ENCODE data around the gene RCAN1. TPM values are rescaled to one million over a fixed set of nuclear protein-coding genes. Genes with fewer than 3 reads are reported as not detected.
"Not testable (repeated sequence)": the region's sequence is repeated elsewhere in the genome, so short reads cannot be mapped to it uniquely, and the experiment has no call there.

Gene RCAN1
- total RNA-seq, 1 experiment from 2014 or later: 23.7 TPM

GRCh38 chr21:34609244-34609932, 5.5 kb downstream of the RCAN1 start:
- DNase-seq: no peak
- no peaks in the 10 kb centered on the region for H3K9me3 ChIP-seq
- H3K36me3 ChIP-seq: no peaks in the 10 kb centered on the region

GRCh38 chr21:34607376-34607775, 7.5 kb downstream of the RCAN1 start:
- H3K9me3 ChIP-seq, H3K27me3 ChIP-seq, H3K36me3 ChIP-seq, DNase-seq, H3K4me3 ChIP-seq: not testable (repeated sequence)

More at GRCh38 chr21:34609244-34609932, 5.5 kb downstream of the RCAN1 start:
- H3K4me3 ChIP-seq: no peak overlapping the region
- H3K27me3 ChIP-seq: no peaks in the 10 kb centered on the region

- no peak for DNase-seq
- no peaks in the 10 kb centered on the region for H3K27me3 ChIP-seq
- H3K4me3 ChIP-seq: no peak overlapping the region
- H3K9me3 ChIP-seq: no peaks in the 10 kb centered on the region
- H3K36me3 ChIP-seq: no peaks in the 10 kb centered on the region
These were observed 8.3 kb downstream of the RCAN1 start for GRCh38 chr21:34606621-34607020.

- no peak overlapping the region for H3K4me3 ChIP-seq
- no peak for DNase-seq
- no peaks in the 10 kb centered on the region for H3K9me3 ChIP-seq
- H3K36me3 ChIP-seq: no peaks in the 10 kb centered on the region
- no peaks in the 10 kb centered on the region for H3K27me3 ChIP-seq
These were observed 8.9 kb downstream of the RCAN1 start for GRCh38 chr21:34606051-34606450.

- not testable (repeated sequence) for H3K27me3 ChIP-seq, H3K9me3 ChIP-seq, H3K4me3 ChIP-seq, DNase-seq, H3K36me3 ChIP-seq
These were observed 10.0 kb downstream of the RCAN1 start for GRCh38 chr21:34604956-34605355.

DNA sequence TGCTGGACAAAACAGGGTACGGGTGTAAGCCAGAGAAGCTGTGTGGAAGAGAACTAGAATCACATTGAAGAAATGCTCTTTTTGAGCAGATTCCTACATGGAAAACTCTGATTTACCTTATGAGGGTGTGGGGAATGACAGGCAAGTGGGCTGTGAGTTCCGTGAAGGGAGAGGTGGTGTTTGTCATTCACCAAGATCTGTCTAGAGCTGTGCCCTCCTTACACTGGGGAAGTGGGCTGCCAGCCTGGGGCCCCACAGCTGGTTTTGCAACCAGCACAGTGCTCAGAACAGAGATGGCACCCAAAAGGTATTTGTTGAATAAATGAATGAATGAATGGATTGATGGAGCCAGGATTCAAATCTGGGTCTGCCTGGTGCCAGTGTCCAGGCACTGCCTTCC, 10.4 kb downstream of the RCAN1 start:
- DNase-seq: no peak
- Histone ChIP-seq H3K36me3 (no peaks in the 10 kb centered on the region), H3K27me3 (no peaks in the 10 kb centered on the region)

GRCh38 chr21:34603710-34604057, 11.2 kb downstream of the RCAN1 start:
- H3K4me3 ChIP-seq: no peak overlapping the region
- no peak for DNase-seq
- no peaks in the 10 kb centered on the region for H3K36me3 ChIP-seq
- no peaks in the 10 kb centered on the region for H3K9me3 ChIP-seq
- no peaks in the 10 kb centered on the region for H3K27me3 ChIP-seq

More for the DNA sequence above, 10.4 kb downstream of the RCAN1 start:
- H3K4me3 ChIP-seq: no peak overlapping the region
- no peaks in the 10 kb centered on the region for H3K9me3 ChIP-seq

DNA sequence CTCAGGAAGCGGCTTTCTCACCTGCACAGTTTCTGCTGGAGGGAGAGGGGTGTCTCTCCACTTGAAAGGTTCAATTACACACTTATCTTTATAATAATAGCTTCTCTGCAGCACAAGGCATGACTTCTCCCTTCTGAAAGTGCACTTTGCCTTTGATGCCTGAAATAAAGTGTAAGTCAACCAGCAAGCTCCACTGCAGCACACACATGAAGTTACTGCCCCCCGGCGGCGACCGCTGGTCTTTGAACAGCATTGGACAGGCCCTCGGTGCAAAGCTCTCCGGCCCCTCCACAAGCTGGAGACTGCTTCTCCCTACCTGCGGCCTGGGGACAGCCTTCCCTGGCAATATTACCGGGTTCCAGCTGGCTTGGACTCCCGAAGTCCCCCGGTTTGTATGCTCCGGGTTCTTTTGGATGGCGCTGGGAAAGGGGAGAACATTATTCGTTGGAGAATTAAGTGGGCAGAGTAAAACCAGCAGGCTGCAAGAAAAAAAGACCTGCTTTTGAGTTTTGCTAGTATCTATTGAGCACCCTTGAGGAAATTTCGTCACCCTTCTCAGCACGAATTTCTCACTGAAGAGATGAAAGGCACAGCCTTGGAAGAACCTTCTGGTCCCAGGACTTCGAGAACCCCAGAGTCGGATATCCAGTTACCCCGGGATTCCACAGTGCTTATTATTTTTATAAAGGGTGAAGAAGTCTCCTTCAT, 11.8 kb downstream of the RCAN1 start:
- DNase-seq: peak; percentile 65
- no peak overlapping the region for H3K4me3 ChIP-seq
- H3K9me3 ChIP-seq: no peaks in the 10 kb centered on the region
- H3K36me3 ChIP-seq: no peaks in the 10 kb centered on the region
- no peaks in the 10 kb centered on the region for H3K27me3 ChIP-seq

DNA sequence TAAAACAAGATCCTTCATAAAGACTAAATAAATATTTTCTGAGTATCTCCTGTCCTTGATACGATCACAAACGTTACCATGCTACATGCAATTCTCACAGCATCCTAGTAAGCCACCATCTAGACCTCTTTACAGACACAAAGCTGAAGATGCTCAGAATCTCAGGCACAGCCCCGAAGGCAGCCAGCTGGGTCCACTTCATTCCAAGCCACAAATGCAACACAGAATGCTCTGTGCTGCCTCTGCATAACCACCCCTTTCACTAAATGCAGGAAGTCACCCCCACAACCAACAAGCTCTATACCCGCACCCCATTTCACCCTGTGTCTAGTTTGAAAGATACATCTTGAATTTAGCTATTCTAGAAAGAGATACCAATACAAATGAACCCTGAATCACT, 12.9 kb downstream of the RCAN1 start:
- Histone ChIP-seq H3K4me3 (no peak overlapping the region), H3K27me3 (no peaks in the 10 kb centered on the region), H3K36me3 (0 out of 2 replicates have a peak, but pooled peaks cover 2% of the 10 kb centered on the region), H3K9me3 (no peaks in the 10 kb centered on the region)
- no peak for DNase-seq

DNA sequence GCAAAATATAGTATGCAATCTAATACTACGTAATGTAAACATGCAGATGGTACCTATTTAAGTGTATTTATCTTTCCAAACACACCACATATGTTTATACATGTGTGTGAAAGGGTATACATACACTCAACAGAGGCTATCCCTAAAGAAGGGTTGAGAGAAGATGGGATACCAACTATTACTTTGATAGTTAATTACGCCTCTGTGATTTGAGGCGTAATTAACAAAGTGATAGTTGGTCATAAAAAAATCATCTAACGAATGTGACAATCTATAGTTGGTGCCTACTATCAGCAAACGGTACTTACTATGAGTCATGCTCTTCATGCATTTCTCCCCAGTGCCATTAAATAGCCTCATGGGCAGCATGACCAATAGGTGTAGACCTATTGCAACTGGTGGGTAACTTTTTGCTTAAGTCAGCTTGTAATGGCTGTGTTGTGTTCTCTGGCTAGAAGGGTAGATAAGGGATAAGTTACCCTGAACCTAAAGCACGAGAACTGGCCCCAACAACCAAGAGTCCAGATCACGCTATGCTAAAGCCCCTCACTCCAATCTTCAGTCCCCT, 15.3 kb downstream of the RCAN1 start:
- Histone ChIP-seq H3K27me3 (no peaks in the 10 kb centered on the region), H3K36me3 (0 out of 2 replicates have a peak, but pooled peaks cover 2% of the 10 kb centered on the region), H3K4me3 (no peak overlapping the region), H3K9me3 (no peaks in the 10 kb centered on the region)
- no peak for DNase-seq

DNA sequence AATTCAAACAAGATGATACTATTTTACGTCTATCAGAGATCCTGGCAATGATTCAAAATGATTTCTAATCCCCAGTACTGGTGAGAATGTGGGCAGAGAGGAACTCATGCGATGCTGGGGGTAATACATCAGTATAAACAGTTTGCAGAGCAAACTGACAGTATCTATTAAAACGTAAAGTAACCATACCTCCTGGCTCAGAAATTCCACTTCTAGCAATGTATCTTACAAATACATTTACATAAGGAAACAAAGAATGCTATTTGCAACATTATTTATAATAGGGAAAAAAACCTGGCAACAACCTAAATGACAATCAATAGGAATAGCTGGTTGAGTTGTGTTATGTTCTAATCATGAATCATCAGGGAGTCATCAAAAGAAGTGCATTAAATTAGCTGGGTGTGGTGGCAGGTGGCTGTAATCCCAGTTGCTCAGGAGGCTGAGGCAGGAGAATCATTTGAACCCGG, 15.9 kb downstream of the RCAN1 start:
- DNase-seq: peak; percentile 39
- Histone ChIP-seq H3K9me3 (no peaks in the 10 kb centered on the region), H3K27me3 (no peaks in the 10 kb centered on the region), H3K36me3 (0 out of 2 replicates have a peak, but pooled peaks cover 2% of the 10 kb centered on the region), H3K4me3 (no peak overlapping the region)

DNA sequence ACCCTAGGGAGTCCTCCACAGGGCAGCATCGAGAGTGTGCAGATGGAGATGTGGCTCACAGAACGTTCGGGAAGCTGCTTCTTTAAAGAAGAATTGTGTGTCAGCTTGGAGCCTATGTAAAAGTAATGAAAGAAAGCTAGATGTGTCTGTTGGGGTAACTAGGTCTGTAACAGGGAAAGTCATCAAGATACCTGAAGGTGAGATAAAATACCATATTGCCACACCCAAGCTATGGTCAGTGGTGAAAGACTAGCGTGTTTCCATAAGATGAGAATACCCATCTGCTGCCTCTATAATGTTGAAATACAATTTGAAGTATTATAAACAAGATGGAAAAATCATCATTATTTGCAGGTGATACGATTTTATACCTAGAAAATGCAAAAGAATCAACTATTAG, 17.5 kb downstream of the RCAN1 start:
- H3K9me3 ChIP-seq: no peaks in the 10 kb centered on the region
- H3K36me3 ChIP-seq: 0 out of 2 replicates have a peak, but pooled peaks cover 2% of the 10 kb centered on the region
- no peak for DNase-seq
- no peak overlapping the region for H3K4me3 ChIP-seq
- H3K27me3 ChIP-seq: no peaks in the 10 kb centered on the region

DNA sequence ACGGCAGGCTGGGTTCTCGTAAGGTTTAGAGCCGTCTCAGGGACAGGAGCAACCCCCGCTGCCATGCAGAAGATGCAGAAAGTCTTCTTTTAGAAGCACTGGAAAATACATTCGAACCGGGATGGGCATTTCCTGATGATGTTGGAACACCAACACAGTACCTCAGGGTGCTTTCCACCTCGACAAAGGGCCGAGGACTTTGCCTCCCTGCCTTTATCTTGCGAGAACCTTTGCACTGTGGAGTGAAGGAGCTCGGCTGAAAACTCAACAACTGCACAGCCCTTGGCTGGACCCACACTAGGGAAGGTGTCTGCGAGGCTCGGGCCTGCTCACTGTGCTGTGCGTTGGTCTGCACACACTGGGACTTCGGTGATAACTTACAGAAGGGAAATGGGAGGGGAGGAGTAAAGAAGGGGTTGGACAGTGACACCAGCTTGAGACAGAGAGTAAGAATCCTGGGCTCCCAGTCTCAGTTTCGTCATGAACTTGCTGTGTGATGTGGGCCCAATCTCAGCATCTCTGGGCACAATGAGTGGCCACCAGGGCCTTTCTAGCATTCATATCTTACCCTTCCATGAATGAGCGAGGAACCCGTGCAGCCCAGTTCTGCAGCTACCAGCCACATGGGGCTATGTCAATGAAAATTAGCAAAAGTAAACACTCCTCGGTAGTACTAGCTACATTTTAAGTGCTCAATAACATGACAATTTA, 18.2 kb downstream of the RCAN1 start:
- Histone ChIP-seq H3K36me3 (0 out of 2 replicates have a peak, but pooled peaks cover 2% of the 10 kb centered on the region), H3K9me3 (no peaks in the 10 kb centered on the region), H3K4me3 (no peak overlapping the region), H3K27me3 (no peaks in the 10 kb centered on the region)
- no peak for DNase-seq

DNA sequence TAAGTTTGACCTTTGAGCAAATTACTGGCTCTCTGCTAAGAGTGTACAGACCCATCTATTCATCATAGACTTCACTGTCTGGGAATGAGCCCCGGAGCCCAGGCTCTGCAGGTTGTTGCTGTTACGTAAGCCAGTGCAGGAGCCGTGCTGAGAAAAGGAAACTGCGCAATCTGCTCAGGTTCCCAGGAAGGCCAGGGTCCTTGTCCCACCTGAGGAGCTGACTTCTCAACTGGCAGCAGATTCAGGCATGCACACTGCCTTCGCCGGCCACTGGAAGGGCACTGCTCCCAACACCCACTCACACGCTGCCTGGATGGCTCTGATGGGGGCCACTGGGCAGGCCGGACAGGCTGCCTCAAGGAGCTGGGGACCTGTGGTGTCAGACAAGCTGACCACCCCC, 19.5 kb downstream of the RCAN1 start:
- no peak overlapping the region for H3K4me3 ChIP-seq
- no peaks in the 10 kb centered on the region for H3K27me3 ChIP-seq
- no peaks in the 10 kb centered on the region for H3K9me3 ChIP-seq
- 0 out of 2 replicates have a peak, but pooled peaks cover 2% of the 10 kb centered on the region for H3K36me3 ChIP-seq
- no peak for DNase-seq

- 0 out of 2 replicates have a peak, but pooled peaks cover 2% of the 10 kb centered on the region for H3K36me3 ChIP-seq
- no peak overlapping the region for H3K4me3 ChIP-seq
- no peaks in the 10 kb centered on the region for H3K9me3 ChIP-seq
- no peak for DNase-seq
- H3K27me3 ChIP-seq: no peaks in the 10 kb centered on the region
These were observed 20.2 kb downstream of the RCAN1 start for GRCh38 chr21:34594566-34595234.

- H3K9me3 ChIP-seq: no peaks in the 10 kb centered on the region
- DNase-seq: no peak
- no peaks in the 10 kb centered on the region for H3K27me3 ChIP-seq
- H3K36me3 ChIP-seq: 0 out of 2 replicates have a peak, but pooled peaks cover 2% of the 10 kb centered on the region
- H3K4me3 ChIP-seq: no peak overlapping the region
These were observed 20.9 kb downstream of the RCAN1 start for GRCh38 chr21:34593954-34594531.
